ENCODE results near the gene LPCAT2.

- TF ChIP-seq CTCF (IDR thresholded peaks at IDR 0.05): no peak
- no peak for TF ChIP-seq POLR2A (IDR thresholded peaks at IDR 0.05)
- TF ChIP-seq POLR2AphosphoS5 (IDR thresholded peaks at IDR 0.05): no peak
- TF ChIP-seq EP300 (IDR thresholded peaks at IDR 0.05): no peak
Observed at GRCh38 chr16:55534756-55535155, 25.9 kb downstream of the LPCAT2 start.
